Activated CD8-positive, alpha-beta memory T cell treated with anti-CD3 and anti-CD28 coated beads for 1 hour (primary cell): ENCODE results near the gene HEATR9.
"Not testable (repeated sequence)": the region's sequence is repeated elsewhere in the genome, so short reads cannot be mapped to it uniquely, and the experiment has no call there.

Experiments used
- DNase-seq, 2 donors: peaks; one replicate each; pipeline ENCODE4 v3.0.0-alpha.2; 2020; ENCODE audit warnings: low read depth in 1 of 2; ENCODE audit errors: extremely low read depth in 1 of 2

Gene HEATR9

GRCh38 chr17:35868737-35869136 is at the start of gene HEATR9:
Gene HEATR9, minus strand, starts transcription at chr17:35868891. Its CDS starts 149 bp downstream, at chr17:35868742.
- DNase-seq, result no peak

DNA sequence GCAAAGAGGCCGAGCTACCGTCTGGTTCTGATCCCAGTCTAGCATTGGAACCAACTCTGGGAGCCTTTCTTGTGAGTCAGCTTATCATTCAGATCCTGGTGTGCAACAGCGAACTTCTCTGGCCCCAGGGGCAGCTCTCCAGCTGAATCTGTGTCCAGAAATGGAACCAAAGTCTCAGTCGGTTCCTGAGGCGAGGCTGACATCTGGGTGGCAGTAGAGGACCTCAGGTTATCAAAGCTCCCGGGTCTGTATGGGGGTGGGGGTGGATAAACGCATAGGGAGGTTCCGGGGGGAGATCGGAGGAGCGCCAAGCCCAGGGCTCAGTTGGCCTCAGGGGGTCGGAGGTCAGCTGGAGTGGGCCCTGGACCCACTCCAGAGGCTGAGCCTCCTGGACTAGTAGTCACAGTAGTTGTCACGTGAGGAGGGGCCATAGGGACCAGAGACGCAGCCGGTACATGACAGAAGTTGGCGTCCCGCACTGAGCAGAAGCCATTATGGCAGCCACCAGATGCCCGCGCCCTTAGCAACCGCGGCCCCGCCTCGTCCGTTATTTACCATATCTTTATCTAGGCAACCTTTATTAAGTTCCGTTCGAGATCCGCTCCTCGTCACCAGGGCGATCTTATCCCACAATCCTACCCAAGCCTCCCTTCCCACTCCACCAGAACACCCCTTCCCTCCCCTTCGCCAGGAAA is 49.0 kb upstream of the HEATR9 start:
- DNase-seq, result no peak

- no peak for DNase-seq
These were observed 46.7 kb upstream of the HEATR9 start for GRCh38 chr17:35915153-35915964.

DNA sequence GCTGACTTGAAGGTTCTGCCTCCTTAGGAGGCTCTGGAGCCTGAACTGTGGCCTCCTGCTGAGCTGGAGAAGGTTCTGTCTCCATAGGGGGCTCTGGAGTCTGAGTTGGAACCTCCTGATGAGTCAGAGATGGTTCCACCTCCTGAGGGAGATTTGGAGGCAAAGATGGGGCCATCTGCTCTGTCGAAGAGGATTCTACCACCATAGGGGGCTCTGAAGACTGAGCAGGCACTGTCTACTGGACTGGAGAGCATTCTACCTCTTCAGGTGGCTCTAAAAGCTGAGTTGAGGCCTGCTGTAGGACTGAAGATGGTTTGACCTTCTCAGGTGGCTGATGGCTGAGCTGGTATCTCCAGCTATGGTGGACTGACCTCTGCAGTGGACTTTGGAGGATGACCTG is 45.7 kb upstream of the HEATR9 start:
- no peak for DNase-seq

DNA sequence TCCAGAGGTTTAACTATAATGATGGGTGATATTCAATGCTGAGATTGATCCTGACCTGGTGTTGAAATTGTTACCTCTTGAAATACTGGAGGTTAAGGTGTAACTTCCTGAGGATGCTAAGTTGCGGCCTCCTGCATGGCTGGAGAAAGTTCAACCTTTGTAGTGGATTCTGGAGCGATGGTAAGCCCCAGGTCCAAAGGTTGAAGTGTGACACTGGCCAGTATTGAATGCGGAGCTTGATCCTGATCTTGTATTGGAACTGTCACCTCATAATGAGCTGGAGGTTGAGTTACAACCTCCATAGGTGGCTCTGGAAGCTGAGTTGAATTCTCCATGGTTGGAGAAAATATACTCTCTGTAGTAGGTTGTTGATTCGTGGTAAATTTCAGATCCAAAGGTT is 44.9 kb upstream of the HEATR9 start:
- DNase-seq, result no peak

- DNase-seq, result no peak
These were observed 44.3 kb upstream of the HEATR9 start for GRCh38 chr17:35912942-35913341.

DNA sequence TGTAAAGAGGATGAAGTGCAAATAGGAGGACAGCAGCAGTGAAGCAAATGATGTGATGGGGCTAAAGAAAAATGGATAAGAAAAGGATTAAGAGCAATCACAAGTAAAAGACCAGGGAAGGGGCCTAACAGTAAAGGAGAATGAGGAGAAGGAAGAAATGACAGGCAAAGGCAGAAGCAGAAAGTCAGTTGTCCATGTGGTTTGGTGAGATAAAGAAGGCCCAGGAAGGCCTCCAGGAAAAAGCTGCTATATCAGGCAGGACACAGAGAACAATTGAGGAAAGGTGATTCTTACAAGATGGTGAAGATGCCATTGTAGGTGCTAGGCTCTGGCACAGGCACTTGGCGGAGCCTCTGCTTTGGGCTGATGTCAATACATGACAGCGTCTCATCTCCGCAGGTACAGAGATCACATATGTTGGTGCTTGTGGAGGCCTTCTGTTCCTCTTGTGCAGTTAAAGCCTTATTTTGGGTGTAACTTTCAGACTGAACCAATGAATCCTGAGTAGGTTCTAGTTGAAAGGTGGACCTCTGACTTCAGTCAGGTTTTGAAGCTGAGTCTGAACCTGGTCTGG is 43.7 kb upstream of the HEATR9 start:
- no peak for DNase-seq

DNA sequence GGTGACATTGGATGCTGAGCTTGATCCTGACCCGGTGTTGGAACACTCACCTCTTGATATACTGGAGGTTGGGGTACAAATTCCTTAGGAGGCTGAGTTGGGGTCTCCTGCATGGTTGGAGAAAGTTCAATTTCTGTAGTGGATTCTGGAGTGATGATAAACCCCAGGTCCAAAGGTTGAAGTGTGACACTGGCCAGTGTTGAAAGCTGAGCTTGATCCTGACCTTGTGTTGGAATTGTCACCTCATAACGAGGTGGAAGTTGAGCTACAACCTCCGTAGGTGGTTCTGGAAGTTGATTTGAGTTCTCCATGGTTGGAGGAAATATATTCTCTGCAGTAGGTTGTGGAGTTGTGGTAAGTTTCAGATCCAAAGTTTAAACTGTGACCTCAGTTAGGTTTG is 40.7 kb upstream of the HEATR9 start:
- no peak for DNase-seq

DNA sequence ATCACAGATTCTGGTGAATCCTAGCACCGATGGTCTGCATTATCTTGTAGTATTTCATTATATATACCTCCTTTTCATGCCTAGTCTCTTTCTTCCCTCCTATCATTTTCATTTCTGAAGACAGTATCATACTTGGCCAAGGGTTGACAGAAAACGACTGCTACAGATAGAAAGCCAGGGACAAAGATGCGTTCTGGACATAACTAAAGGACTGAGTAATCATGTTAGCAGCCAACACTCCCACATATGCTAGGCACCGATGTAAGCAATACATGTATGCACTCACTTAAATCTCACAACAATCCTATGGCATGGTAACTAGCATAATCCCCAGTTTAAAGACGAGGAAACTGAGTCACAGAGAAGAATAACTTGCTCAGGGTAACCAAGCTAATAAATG is 39.0 kb upstream of the HEATR9 start:
- DNase-seq, result no peak

DNA sequence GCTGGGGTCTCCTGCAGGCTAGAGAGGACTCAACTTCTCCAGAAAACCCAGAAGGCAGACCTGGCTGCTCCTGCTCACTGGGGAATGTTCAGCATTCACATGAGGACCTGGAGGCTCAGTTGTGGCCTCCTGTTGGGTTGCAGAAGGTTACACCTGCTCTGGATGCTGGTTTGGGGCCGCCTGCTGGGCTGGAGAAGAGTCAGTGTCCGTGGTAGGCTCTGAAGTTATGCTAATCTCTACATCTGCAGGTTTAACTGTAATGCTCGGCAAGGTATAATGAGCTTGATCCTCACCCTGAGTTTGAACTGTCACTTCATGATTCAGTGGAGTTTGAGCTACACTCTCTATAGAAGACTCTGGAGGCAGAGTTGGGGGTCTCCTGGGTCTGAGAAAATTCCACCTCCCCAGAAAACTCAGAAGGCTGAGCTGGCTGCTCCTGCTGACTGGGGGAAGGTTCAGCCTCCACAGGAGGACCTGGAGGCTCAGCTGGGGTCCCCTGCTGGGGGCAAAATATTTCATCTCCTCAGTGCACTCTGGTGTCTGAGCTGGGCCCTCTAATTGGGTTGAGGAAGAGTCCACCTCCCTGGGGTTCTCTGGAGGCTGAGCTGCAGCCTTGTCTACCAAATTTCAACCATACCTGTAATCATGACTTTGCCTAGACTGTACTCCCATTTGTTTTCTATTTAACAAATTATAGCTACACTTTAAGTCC is 38.4 kb upstream of the HEATR9 start:
- DNase-seq, result no peak

DNA sequence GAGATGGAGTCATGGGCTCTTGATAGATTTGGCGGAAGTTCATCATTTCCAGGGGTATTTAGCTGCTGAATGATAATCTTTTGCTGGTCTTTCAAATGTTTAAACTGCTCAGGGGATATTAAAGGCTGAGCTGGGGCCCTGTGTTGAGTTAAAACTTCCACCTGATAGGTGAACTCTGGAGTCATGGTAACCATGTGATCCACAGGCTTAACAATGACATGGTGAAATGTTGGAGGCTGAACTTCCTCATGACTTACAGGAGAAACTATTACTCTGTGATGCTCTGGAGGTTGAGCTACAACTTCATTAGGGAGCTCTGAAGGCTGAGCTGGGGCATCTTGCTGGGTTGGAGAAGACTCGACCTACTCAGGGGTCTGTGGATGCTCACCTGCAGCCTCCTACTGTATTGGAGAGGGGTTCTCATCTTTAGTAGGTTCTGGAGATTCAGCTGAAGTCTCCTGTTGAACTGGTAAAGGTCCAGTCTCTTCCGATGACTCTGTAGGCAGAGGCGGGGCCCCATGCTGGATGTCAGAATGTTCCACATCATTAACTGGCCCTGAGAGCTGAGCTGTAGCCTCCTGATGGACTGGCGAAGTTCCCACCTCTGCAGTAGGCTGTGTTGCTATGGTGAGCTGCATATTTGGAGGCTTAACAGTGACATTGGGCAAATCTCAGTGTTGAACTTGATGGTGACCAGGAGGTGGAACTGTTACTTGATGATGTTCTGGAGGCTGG is 37.7 kb upstream of the HEATR9 start:
- no peak for DNase-seq

GRCh38 chr17:35903451-35903850 is 34.8 kb upstream of the HEATR9 start:
- no peak for DNase-seq

DNA sequence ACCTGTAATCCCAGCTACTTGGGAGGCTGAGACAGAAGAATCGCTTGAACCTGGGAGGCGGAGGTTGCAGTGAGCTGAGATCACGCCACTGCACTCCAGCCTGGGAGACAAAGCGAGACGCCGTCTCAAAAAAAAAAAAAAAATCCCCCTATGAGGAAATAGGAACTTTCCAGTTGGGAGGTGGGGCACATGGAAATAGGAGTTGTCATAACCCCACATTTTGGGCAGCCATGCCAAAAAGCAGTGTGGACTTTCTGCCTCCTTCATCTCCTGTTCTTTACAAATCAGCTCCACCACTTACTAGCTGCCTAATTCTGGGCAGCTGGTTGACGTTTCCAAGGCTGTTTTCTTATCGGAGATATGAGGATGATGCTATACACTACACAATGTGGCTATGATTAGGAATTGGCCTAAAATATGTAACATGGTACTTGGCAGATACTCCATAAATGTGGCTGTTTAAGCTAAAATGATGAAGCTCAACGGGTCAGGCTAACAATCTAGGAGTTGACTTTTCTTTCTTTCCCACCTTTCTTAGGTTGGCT is 33.0 kb upstream of the HEATR9 start:
- no peak for DNase-seq

DNA sequence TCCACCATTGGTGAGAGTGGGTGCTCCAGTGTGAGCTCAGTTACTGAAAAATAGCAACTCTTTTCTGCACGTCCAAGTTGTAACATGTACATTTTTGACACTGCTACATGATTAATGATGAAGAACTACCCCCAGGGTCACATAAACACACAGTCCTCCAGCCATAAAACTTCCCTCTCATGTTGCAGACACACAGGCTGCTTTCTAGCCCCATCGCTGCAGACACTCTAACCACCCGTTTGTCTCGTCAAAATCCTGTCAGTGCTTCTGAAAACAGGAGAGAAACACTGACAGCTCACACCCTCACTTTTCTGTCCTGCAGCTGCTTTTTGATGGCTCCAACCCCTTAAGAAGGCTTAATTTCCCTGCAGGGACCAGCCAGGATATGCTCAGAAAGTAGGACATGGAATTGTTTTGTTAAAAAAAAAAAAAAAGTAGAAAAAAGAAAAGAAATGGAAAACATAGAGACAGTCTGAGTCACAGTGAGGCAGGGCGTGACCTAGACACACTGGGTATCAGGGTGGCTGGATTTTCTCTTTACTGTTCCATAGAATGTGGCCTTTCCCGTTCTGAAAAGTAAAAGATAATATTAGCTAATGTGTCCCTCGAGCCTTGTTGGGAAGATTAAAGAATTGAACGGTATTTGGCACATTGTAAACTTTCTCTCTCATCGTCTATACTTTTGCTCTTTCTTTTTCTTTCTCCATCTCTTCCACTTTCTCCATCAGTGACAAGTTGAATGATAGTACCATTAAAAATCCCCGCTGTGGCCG is 32.2 kb upstream of the HEATR9 start:
- no peak for DNase-seq

- no peak for DNase-seq
These were observed 31.6 kb upstream of the HEATR9 start for GRCh38 chr17:35900280-35900679.

DNA sequence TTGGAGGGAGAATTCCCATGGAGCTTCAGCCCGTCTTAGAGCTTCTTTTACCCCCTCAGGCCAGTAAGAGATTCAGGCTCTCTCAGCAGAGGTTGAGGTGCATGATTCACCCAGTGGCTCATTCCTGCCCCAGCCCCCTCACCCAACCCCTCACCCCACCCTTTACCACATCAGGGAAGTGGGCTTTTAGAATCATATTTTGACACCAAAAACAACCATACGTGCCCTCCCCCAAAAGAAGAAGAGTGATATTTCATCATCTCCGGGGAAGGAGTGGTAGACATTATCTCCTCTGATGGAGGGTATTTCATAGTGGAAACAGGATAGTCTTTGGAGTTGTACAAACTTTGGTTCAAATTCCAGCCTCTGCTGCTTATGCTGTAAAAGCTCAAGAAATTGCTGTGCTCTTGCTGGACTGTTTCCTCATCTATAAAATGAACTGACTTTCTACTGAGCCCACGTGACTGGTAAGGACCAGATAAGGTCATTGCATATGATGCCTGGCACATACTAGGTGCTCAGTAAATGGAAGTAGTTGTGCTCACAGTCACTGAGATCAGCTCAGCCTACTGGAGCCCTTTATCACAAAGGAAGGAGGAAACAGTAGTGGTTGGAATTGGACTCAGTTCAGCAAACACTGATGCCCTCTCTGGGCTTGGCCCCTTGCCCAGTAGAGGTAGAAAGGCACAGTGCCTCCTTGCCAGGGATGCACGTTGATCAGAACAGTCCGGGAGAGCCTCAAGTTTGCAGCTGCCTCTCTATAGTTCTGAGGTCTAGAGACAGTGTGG is 29.8 kb upstream of the HEATR9 start:
- no peak for DNase-seq

- DNase-seq, result not testable (repeated sequence)
These were observed 29.1 kb upstream of the HEATR9 start for GRCh38 chr17:35897772-35898171.

GRCh38 chr17:35895636-35896587 is 27.2 kb upstream of the HEATR9 start:
- DNase-seq, result no peak
